HG02840 (cell line): ENCODE results near the gene CDHR2.
"Not testable (repeated sequence)": the region's sequence is repeated elsewhere in the genome, so short reads cannot be mapped to it uniquely, and the experiment has no call there.

Experiments used
- ATAC-seq: cut with Tn5 transposase; IDR thresholded peaks from one replicate; pipeline ENCODE4 v1.9.1; 2021; ENCODE audit warnings: mild to moderate bottlenecking, moderate library complexity, moderate number of reproducible peaks; ENCODE audit not compliant: unreplicated experiment, low FRiP score

Gene CDHR2

GRCh38 chr5:176590035-176590717 lies 41.0 kb downstream of the CDHR2 start:
- no peak for ATAC-seq

- not testable (repeated sequence) for ATAC-seq
These were observed 42.5 kb downstream of the CDHR2 start for GRCh38 chr5:176591667-176592066.

GRCh38 chr5:176592573-176592972 lies 43.4 kb downstream of the CDHR2 start:
- ATAC-seq: no peak

- ATAC-seq: no peak
These were observed 44.2 kb downstream of the CDHR2 start for GRCh38 chr5:176593273-176593869.

- ATAC-seq: no peak
These were observed 45.4 kb downstream of the CDHR2 start for GRCh38 chr5:176594554-176594953.

GRCh38 chr5:176595386-176595943 lies 46.3 kb downstream of the CDHR2 start:
- ATAC-seq: no peak

GRCh38 chr5:176596069-176596644 lies 47.0 kb downstream of the CDHR2 start:
- ATAC-seq: no peak

- no peak for ATAC-seq
These were observed 47.7 kb downstream of the CDHR2 start for GRCh38 chr5:176596689-176597416.

- ATAC-seq: no peak
These were observed 48.6 kb downstream of the CDHR2 start for GRCh38 chr5:176597417-176598389.

GRCh38 chr5:176599749-176600430 lies 50.7 kb downstream of the CDHR2 start:
- ATAC-seq: not testable (repeated sequence)

GRCh38 chr5:176601901-176602482 lies 52.9 kb downstream of the CDHR2 start:
- ATAC-seq: no peak

- no peak for ATAC-seq
These were observed 53.9 kb downstream of the CDHR2 start for GRCh38 chr5:176603091-176603490.

- no peak for ATAC-seq
These were observed 56.9 kb downstream of the CDHR2 start for GRCh38 chr5:176606032-176606431.

- ATAC-seq: no peak
These were observed 57.7 kb downstream of the CDHR2 start for GRCh38 chr5:176606875-176607274.

GRCh38 chr5:176608142-176608705 lies 59.1 kb downstream of the CDHR2 start:
- no peak for ATAC-seq

GRCh38 chr5:176608937-176609723 lies 60.0 kb downstream of the CDHR2 start:
- ATAC-seq: peak; percentile 6

- ATAC-seq: peak; percentile 76
These were observed 60.7 kb downstream of the CDHR2 start, which contains the start of gene GPRIN1 for GRCh38 chr5:176609724-176610434. Gene GPRIN1, minus strand, starts transcription at chr5:176610156. Its CDS starts 10,322 bp downstream, at chr5:176599834.
